ENCODE measurements around the gene ZNF444.

GRCh38 chr19:56150358-56150757, 9.3 kb downstream of the ZNF444 start:
- TF ChIP-seq CTCF (conservative IDR thresholded peaks at IDR 0.05; ENCODE audit: low read depth, low read length) (no peak), SMC3 (IDR thresholded peaks at IDR 0.05; ENCODE audit: low read depth, low read length) (no peak), CEBPB (IDR thresholded peaks at IDR 0.05; ENCODE audit: low read depth, low read length) (no peak), MAFK (IDR thresholded peaks at IDR 0.05; ENCODE audit: low read depth, low read length) (no peak), POLR2A (IDR thresholded peaks at IDR 0.05; ENCODE audit: low read depth, low read length) (no peak)
